T-helper 9 cell (primary cell): Measurements from ENCODE around the gene NIT2.
"Not testable (repeated sequence)": the region's sequence is repeated elsewhere in the genome, so short reads cannot be mapped to it uniquely, and the experiment has no call there.

Experiments
- DNase-seq: peaks from one replicate; pipeline ENCODE4 v3.0.0-alpha.2; 2020

NIT2 gene

GRCh38 chr3:100338911-100339310 is 4.4 kb downstream of the NIT2 start:
- DNase-seq, result no peak

- DNase-seq, result no peak
These were observed 5.2 kb downstream of the NIT2 start for GRCh38 chr3:100339786-100340185.

- no peak for DNase-seq
These were observed 6.0 kb downstream of the NIT2 start for GRCh38 chr3:100340527-100340926.

- DNase-seq, result no peak
These were observed 14.2 kb downstream of the NIT2 start for GRCh38 chr3:100348727-100349126.

- DNase-seq, result not testable (repeated sequence)
These were observed 17.2 kb downstream of the NIT2 start for GRCh38 chr3:100351770-100352169.

GRCh38 chr3:100352296-100353231 is 18.0 kb downstream of the NIT2 start:
- DNase-seq, result no peak

GRCh38 chr3:100354850-100355249 is 20.3 kb downstream of the NIT2 start:
- no peak for DNase-seq

GRCh38 chr3:100358413-100358812 is 23.9 kb downstream of the NIT2 start:
- DNase-seq, result no peak

- no peak for DNase-seq
These were observed 24.5 kb downstream of the NIT2 start for GRCh38 chr3:100359035-100359434.

- DNase-seq, result no peak
These were observed 26.4 kb downstream of the NIT2 start for GRCh38 chr3:100360757-100361496.

GRCh38 chr3:100361897-100362296 is 27.3 kb downstream of the NIT2 start:
- DNase-seq, result no peak

- no peak for DNase-seq
These were observed 29.9 kb downstream of the NIT2 start for GRCh38 chr3:100364421-100364820.

- DNase-seq, result no peak
These were observed 31.9 kb downstream of the NIT2 start for GRCh38 chr3:100366424-100366823.

GRCh38 chr3:100368441-100368840 is 33.9 kb downstream of the NIT2 start:
- no peak for DNase-seq

- DNase-seq, result no peak
These were observed 36.2 kb downstream of the NIT2 start for GRCh38 chr3:100370756-100371155.

- no peak for DNase-seq
These were observed 40.0 kb downstream of the NIT2 start for GRCh38 chr3:100374521-100374920.

GRCh38 chr3:100376301-100376700 is 41.7 kb downstream of the NIT2 start:
- DNase-seq, result no peak

GRCh38 chr3:100384733-100385525 is 50.4 kb downstream of the NIT2 start:
- DNase-seq, result no peak

- DNase-seq, result no peak
These were observed 52.0 kb downstream of the NIT2 start for GRCh38 chr3:100386437-100387074.

- no peak for DNase-seq
These were observed 54.5 kb downstream of the NIT2 start for GRCh38 chr3:100389025-100389424.

GRCh38 chr3:100395679-100396431 is 61.3 kb downstream of the NIT2 start:
- DNase-seq, result no peak

- no peak for DNase-seq
These were observed 62.4 kb downstream of the NIT2 start for GRCh38 chr3:100396967-100397366.
